ENCODE results near the gene RPS15.
"Not testable (repeated sequence)": the region's sequence is repeated elsewhere in the genome, so short reads cannot be mapped to it uniquely, and the experiment has no call there.

Gene RPS15

GRCh38 chr19:1467490-1468273 is 29.5 kb downstream of the RPS15 start:
- in situ Hi-C loops (cut with MboI; ENCODE audit: low sequenced_read_pairs) = no loop called here

- in situ Hi-C loops (cut with MboI; ENCODE audit: low sequenced_read_pairs) = no loop called here
Measured at GRCh38 chr19:1468274-1468820, 30.2 kb downstream of the RPS15 start.

GRCh38 chr19:1468821-1469254 is 30.6 kb downstream of the RPS15 start:
- in situ Hi-C loops (cut with MboI; ENCODE audit: low sequenced_read_pairs) = no loop called here

- in situ Hi-C loops (cut with MboI; ENCODE audit: low sequenced_read_pairs) = no loop called here
Measured at GRCh38 chr19:1469255-1470054, 31.3 kb downstream of the RPS15 start.

- in situ Hi-C loops (cut with MboI; ENCODE audit: low sequenced_read_pairs) = no loop called here
Measured at GRCh38 chr19:1470055-1470304, 31.8 kb downstream of the RPS15 start.

- in situ Hi-C loops (cut with MboI; ENCODE audit: low sequenced_read_pairs) = no loop called here
Measured at GRCh38 chr19:1470305-1471009, 32.3 kb downstream of the RPS15 start.

- in situ Hi-C loops (cut with MboI; ENCODE audit: low sequenced_read_pairs) = no loop called here
Measured at GRCh38 chr19:1471010-1471514, 32.9 kb downstream of the RPS15 start.

- in situ Hi-C loops (cut with MboI; ENCODE audit: low sequenced_read_pairs) = no loop called here
Measured at GRCh38 chr19:1471515-1472160, 33.4 kb downstream of the RPS15 start.

- in situ Hi-C loops (cut with MboI; ENCODE audit: low sequenced_read_pairs) = no loop called here
Measured at GRCh38 chr19:1472231-1473084, 34.3 kb downstream of the RPS15 start.

- in situ Hi-C loops (cut with MboI; ENCODE audit: low sequenced_read_pairs) = no loop called here
Measured at GRCh38 chr19:1473085-1473851, 35.1 kb downstream of the RPS15 start.

- in situ Hi-C loops (cut with MboI; ENCODE audit: low sequenced_read_pairs) = no loop called here
Measured at GRCh38 chr19:1474011-1474764, 36.0 kb downstream of the RPS15 start.

GRCh38 chr19:1474765-1475351 is 36.7 kb downstream of the RPS15 start:
- in situ Hi-C loops (cut with MboI; ENCODE audit: low sequenced_read_pairs) = no loop called here

GRCh38 chr19:1475751-1476437 is 37.7 kb downstream of the RPS15 start:
- in situ Hi-C loops (cut with MboI; ENCODE audit: low sequenced_read_pairs) = no loop called here

GRCh38 chr19:1477056-1477455 is 38.9 kb downstream of the RPS15 start:
- in situ Hi-C loops (cut with MboI; ENCODE audit: low sequenced_read_pairs) = not testable (repeated sequence)

- in situ Hi-C loops (cut with MboI; ENCODE audit: low sequenced_read_pairs) = no loop called here
Measured at GRCh38 chr19:1478934-1479707, 40.9 kb downstream of the RPS15 start, which contains the start of gene C19orf25. Gene C19orf25 (minus strand): TSS chr19:1479215. CDS start chr19:1478903, 312 bp downstream.

- in situ Hi-C loops (cut with MboI; ENCODE audit: low sequenced_read_pairs) = no loop called here
Measured at GRCh38 chr19:1481224-1481892, 43.2 kb downstream of the RPS15 start.

Data from HL-60/S4 (cell line).